ENCODE data around the gene DMAC2L.

DMAC2L gene

GRCh38 chr14:50319721-50320120 is 7.6 kb downstream of the DMAC2L start:
- H4K20me1 ChIP-seq (ENCODE audit: insufficient read depth, low read length) = no peaks in the 10 kb centered on the region
- H3K27me3 ChIP-seq (replicated peaks; ENCODE audit: insufficient read depth, low read length) = no peaks in the 10 kb centered on the region
- H3K9me3 ChIP-seq (replicated peaks; ENCODE audit: insufficient read depth, low read length) = no peaks in the 10 kb centered on the region
- H3K36me3 ChIP-seq (replicated peaks; ENCODE audit: insufficient read depth, low read length) = no peaks in the 10 kb centered on the region
- peaks cover 7% of the 10 kb centered on the region; the same call in 1 of the 2 replicates for H3K4me1 ChIP-seq (ENCODE audit: low read length)
- peaks cover 5% of the 10 kb centered on the region; the same call in 1 of the 2 replicates for H3K79me2 ChIP-seq (ENCODE audit: low read length)
- DNase-seq = no peak
- H3F3A ChIP-seq (ENCODE audit: insufficient read depth, low read length) = peaks cover 13% of the 10 kb centered on the region; the same call in 1 of the 2 replicates
- H3K4me2 ChIP-seq (ENCODE audit: low read depth, low read length) = no peak overlapping the region
- no peak for TF ChIP-seq EZH2phosphoT487 (IDR thresholded peaks at IDR 0.05; ENCODE audit: low read length)
- no peak for TF ChIP-seq EZH2 (optimal IDR thresholded peaks at IDR 0.05; ENCODE audit: low read depth, low read length)
- TF ChIP-seq CTCF (IDR thresholded peaks at IDR 0.05; ENCODE audit: low read length) = no peak
- H3K9me2 ChIP-seq (replicated peaks; ENCODE audit: insufficient read depth, low read length) = no peaks in the 10 kb centered on the region
- peak overlapping the region; percentile 62; the same call in 1 of the 2 replicates for H3K27ac ChIP-seq (ENCODE audit: low read length)
- no peak overlapping the region for H3K9ac ChIP-seq (ENCODE audit: low read length)
- H3K4me3 ChIP-seq (ENCODE audit: low read length) = no peak overlapping the region
- H2AFZ ChIP-seq (ENCODE audit: low read length) = no peak overlapping the region

- peaks cover 5% of the 10 kb centered on the region; the same call in 1 of the 2 replicates for H3K79me2 ChIP-seq (ENCODE audit: low read length)
- peak; percentile 52 for DNase-seq
- TF ChIP-seq CTCF (IDR thresholded peaks at IDR 0.05; ENCODE audit: low read length) = no peak
- no peak for TF ChIP-seq EZH2phosphoT487 (IDR thresholded peaks at IDR 0.05; ENCODE audit: low read length)
- TF ChIP-seq EZH2 (optimal IDR thresholded peaks at IDR 0.05; ENCODE audit: low read depth, low read length) = no peak
- no peaks in the 10 kb centered on the region for H3K36me3 ChIP-seq (replicated peaks; ENCODE audit: insufficient read depth, low read length)
- peak overlapping the region; percentile 28; the same call in 1 of the 2 replicates for H3K9ac ChIP-seq (ENCODE audit: low read length)
- H3K9me2 ChIP-seq (replicated peaks; ENCODE audit: insufficient read depth, low read length) = no peaks in the 10 kb centered on the region
- peak overlapping the region; percentile 77 for H3K4me2 ChIP-seq (ENCODE audit: low read depth, low read length)
- peaks cover 13% of the 10 kb centered on the region; the same call in 1 of the 2 replicates for H3F3A ChIP-seq (ENCODE audit: insufficient read depth, low read length)
- H3K9me3 ChIP-seq (replicated peaks; ENCODE audit: insufficient read depth, low read length) = no peaks in the 10 kb centered on the region
- no peaks in the 10 kb centered on the region for H4K20me1 ChIP-seq (ENCODE audit: insufficient read depth, low read length)
- H3K4me1 ChIP-seq (ENCODE audit: low read length) = peaks cover 7% of the 10 kb centered on the region; the same call in 1 of the 2 replicates
- peak overlapping the region; percentile 42 for H3K4me3 ChIP-seq (ENCODE audit: low read length)
- no peaks in the 10 kb centered on the region for H3K27me3 ChIP-seq (replicated peaks; ENCODE audit: insufficient read depth, low read length)
- no peak overlapping the region for H2AFZ ChIP-seq (ENCODE audit: low read length)
- H3K27ac ChIP-seq (ENCODE audit: low read length) = peak overlapping the region; percentile 62
Measured at GRCh38 chr14:50320283-50320682, 8.2 kb downstream of the DMAC2L start.

- Histone ChIP-seq H3K4me2 (ENCODE audit: low read depth, low read length) (peak overlapping the region; percentile 77), H3K9me2 (replicated peaks; ENCODE audit: insufficient read depth, low read length) (no peaks in the 10 kb centered on the region), H3K27ac (ENCODE audit: low read length) (peak overlapping the region; percentile 62), H4K20me1 (ENCODE audit: insufficient read depth, low read length) (no peaks in the 10 kb centered on the region), H3K4me3 (ENCODE audit: low read length) (peak overlapping the region; percentile 42), H2AFZ (ENCODE audit: low read length) (no peak overlapping the region), H3K4me1 (ENCODE audit: low read length) (peaks cover 7% of the 10 kb centered on the region; the same call in 1 of the 2 replicates), H3K9ac (ENCODE audit: low read length) (no peak overlapping the region; the same call in 1 of the 2 replicates), H3K9me3 (replicated peaks; ENCODE audit: insufficient read depth, low read length) (no peaks in the 10 kb centered on the region), H3K36me3 (replicated peaks; ENCODE audit: insufficient read depth, low read length) (no peaks in the 10 kb centered on the region), H3F3A (ENCODE audit: insufficient read depth, low read length) (peaks cover 13% of the 10 kb centered on the region; the same call in 1 of the 2 replicates), H3K79me2 (ENCODE audit: low read length) (peaks cover 5% of the 10 kb centered on the region; the same call in 1 of the 2 replicates), H3K27me3 (replicated peaks; ENCODE audit: insufficient read depth, low read length) (no peaks in the 10 kb centered on the region)
- peak; percentile 67 for DNase-seq
- no peak for TF ChIP-seq EZH2 (optimal IDR thresholded peaks at IDR 0.05; ENCODE audit: low read depth, low read length)
- TF ChIP-seq CTCF (IDR thresholded peaks at IDR 0.05; ENCODE audit: low read length) = peak; percentile 71
- TF ChIP-seq EZH2phosphoT487 (IDR thresholded peaks at IDR 0.05; ENCODE audit: low read length) = no peak
Measured at GRCh38 chr14:50321009-50321660, 9.0 kb downstream of the DMAC2L start.
